Thoracic aorta (tissue), 2 donors: ENCODE measurements around the gene MRPL54. TPM values are rescaled to one million over a fixed set of nuclear protein-coding genes. Genes with fewer than 3 reads are reported as not detected.

Experiments used
- ATAC-seq: fragments of 150-250 bp; one replicate; pipeline ENCODE4 v1.8.0; 2017; ENCODE audit warnings: low read depth; ENCODE audit not compliant: insufficient number of reproducible peaks, low FRiP score
- DNase-seq: peaks from one replicate; pipeline ENCODE4 v3.0.0-alpha.2; 2020; ENCODE audit warnings: low spot score
- H3K27ac ChIP-seq, 2 donors: fragments of 200-600 bp; sonication (generic); 1 replicate in 1 of 2; 2 replicates in 1 of 2; pipeline ENCODE4 v1.5.1; 2016; ENCODE audit warnings: mild to moderate bottlenecking in 2 of 2, moderate library complexity in 2 of 2
- H3K27me3 ChIP-seq: fragments of 200-600 bp; sonication (generic); replicated peaks from 2 replicates; pipeline ENCODE4 v1.6.0; 2016; ENCODE audit warnings: mild to moderate bottlenecking; ENCODE audit not compliant: insufficient read depth
- H3K36me3 ChIP-seq: fragments of 200-600 bp; sonication (generic); one replicate; pipeline ENCODE4 v1.5.1; 2016
- H3K4me1 ChIP-seq, 2 donors: fragments of 200-600 bp; sonication (generic); 1 replicate in 1 of 2; 2 replicates in 1 of 2; pipeline versions ENCODE4 v1.5.1 to v1.6.0; 2016; ENCODE audit warnings: low read depth in 2 of 2, mild to moderate bottlenecking in 1 of 2; ENCODE audit not compliant: control insufficient read depth in 1 of 2
- H3K4me3 ChIP-seq: fragments of 200-600 bp; sonication (generic); 2 replicates; pipeline ENCODE4 v1.5.1; 2016; ENCODE audit warnings: mild to moderate bottlenecking
- H3K9me3 ChIP-seq: fragments of 200-600 bp; sonication (generic); 2 replicates; pipeline ENCODE4 v1.5.1; 2016
- CTCF ChIP-seq: fragments of 200-600 bp; sonication (generic); IDR thresholded peaks from one replicate; pipeline ENCODE4 v1.5.1; 2019; ENCODE audit warnings: antibody characterized with exemption
- total RNA-seq, 2 donors: library from RNA; depleted of rRNA; stranded (reverse); fragments of >200 nt; gene quantifications; one replicate each; pipeline versions ENCODE4 v1.1.0 to v1.2.3, GENCODE V29; 2016

The MRPL54 gene
- total RNA-seq, 2 donors from 2014 or later: 32.4 to 56.9 TPM

GRCh38 chr19:3733549-3734309 lies 28.8 kb upstream of the MRPL54 start:
- DNase-seq: no peak
- H3K36me3 ChIP-seq: no peaks in the 10 kb centered on the region
- H3K4me3 ChIP-seq: no peak overlapping the region
- H3K27ac ChIP-seq: no peak overlapping the region
- H3K9me3 ChIP-seq: no peaks in the 10 kb centered on the region
- no peak for TF ChIP-seq CTCF
- no peak for ATAC-seq
- H3K27me3 ChIP-seq: no peaks in the 10 kb centered on the region
- H3K4me1 ChIP-seq: no peaks in the 10 kb centered on the region

GRCh38 chr19:3734310-3734600 lies 28.2 kb upstream of the MRPL54 start:
- Histone ChIP-seq H3K9me3 (no peaks in the 10 kb centered on the region), H3K36me3 (no peaks in the 10 kb centered on the region), H3K4me1 (no peaks in the 10 kb centered on the region), H3K4me3 (no peak overlapping the region), H3K27ac (no peak overlapping the region), H3K27me3 (no peaks in the 10 kb centered on the region)
- DNase-seq: no peak
- ATAC-seq: no peak
- TF ChIP-seq CTCF: no peak

GRCh38 chr19:3736106-3736724 lies 26.3 kb upstream of the MRPL54 start:
- no peak for DNase-seq
- Histone ChIP-seq H3K36me3 (no peaks in the 10 kb centered on the region), H3K27me3 (no peaks in the 10 kb centered on the region), H3K9me3 (no peaks in the 10 kb centered on the region), H3K4me3 (no peak overlapping the region), H3K4me1 (no peaks in the 10 kb centered on the region), H3K27ac (no peak overlapping the region)
- ATAC-seq: no peak
- TF ChIP-seq CTCF: no peak

GRCh38 chr19:3737487-3738205 lies 24.8 kb upstream of the MRPL54 start:
- Histone ChIP-seq H3K9me3 (no peaks in the 10 kb centered on the region), H3K4me1 (no peaks in the 10 kb centered on the region), H3K36me3 (no peaks in the 10 kb centered on the region), H3K4me3 (no peak overlapping the region), H3K27ac (no peak overlapping the region), H3K27me3 (no peaks in the 10 kb centered on the region)
- TF ChIP-seq CTCF: no peak
- ATAC-seq (no peak), DNase-seq (no peak)

- H3K4me3 ChIP-seq: no peak overlapping the region
- ATAC-seq: no peak
- no peak for TF ChIP-seq CTCF
- no peaks in the 10 kb centered on the region for H3K36me3 ChIP-seq
- no peaks in the 10 kb centered on the region for H3K27me3 ChIP-seq
- H3K9me3 ChIP-seq: no peaks in the 10 kb centered on the region
- H3K27ac ChIP-seq: no peak overlapping the region
- no peak for DNase-seq
- no peaks in the 10 kb centered on the region for H3K4me1 ChIP-seq
Observed at GRCh38 chr19:3738477-3739220, 23.8 kb upstream of the MRPL54 start.
